ENCODE measurements around the gene F12. TPM values are rescaled to one million over a fixed set of nuclear protein-coding genes. Genes with fewer than 3 reads are reported as not detected.

F12 gene
- total RNA-seq, 1 experiment from 2014 or later = not detected

- CTCF ChIA-PET = no interaction called here
- DNase-seq (ENCODE audit: low spot score) = no peak
Measured at GRCh38 chr5:177392765-177393164, 16.6 kb downstream of the F12 start.

GRCh38 chr5:177390363-177391300, 18.7 kb downstream of the F12 start:
- peak; percentile 85 for TF ChIP-seq CTCF (conservative IDR thresholded peaks at IDR 0.05; ENCODE audit: low read depth, low read length)
- TF ChIP-seq EZH2 (IDR thresholded peaks at IDR 0.05; ENCODE audit: borderline replicate concordance, low read depth, low read length, poor library complexity, severe bottlenecking) = no peak
- Histone ChIP-seq H3K4me3 (ENCODE audit: low read depth, low read length, poor library complexity, severe bottlenecking) (no peak overlapping the region), H3K9me3 (ENCODE audit: low read depth, low read length, poor library complexity, severe bottlenecking) (no peaks in the 10 kb centered on the region), H3K27me3 (replicated peaks; ENCODE audit: insufficient read depth, low read depth, low read length, poor library complexity) (no peaks in the 10 kb centered on the region), H3K27ac (ENCODE audit: low read depth, low read length, poor library complexity, severe bottlenecking) (no peak overlapping the region), H3K4me1 (ENCODE audit: insufficient read depth, low read length, poor library complexity, severe bottlenecking) (peaks cover 4% of the 10 kb centered on the region), H3K36me3 (ENCODE audit: insufficient read depth, low read length, poor library complexity, severe bottlenecking) (no peaks in the 10 kb centered on the region)
- DNase-seq (ENCODE audit: low spot score) = peak; percentile 86
- BruUV-seq (replicated peaks) = no TSS peak
- POLR2A ChIA-PET (ENCODE audit: low non-redundant PET) = no interaction called here
- intact Hi-C loops (cut with micrococcal nuclease; ENCODE audit: unreplicated experiment) = loop anchor here (1.0 kb wide), 2 partner anchors 64 to 111 kb away; no protein-coding TSS in a partner anchor
- CTCF ChIA-PET = interaction anchor here (0.5 to 1.7 kb wide), 12 partner anchors 8 to 110 kb away, joined by 3 to 33 read pairs (median 4); no protein-coding TSS in a partner anchor

More at GRCh38 chr5:177392765-177393164, 16.6 kb downstream of the F12 start:
- no peaks in the 10 kb centered on the region for H3K36me3 ChIP-seq (ENCODE audit: insufficient read depth, low read length, poor library complexity, severe bottlenecking)
- no peak overlapping the region for H3K4me3 ChIP-seq (ENCODE audit: low read depth, low read length, poor library complexity, severe bottlenecking)
- no peak overlapping the region for H3K27ac ChIP-seq (ENCODE audit: low read depth, low read length, poor library complexity, severe bottlenecking)
- no peaks in the 10 kb centered on the region for H3K9me3 ChIP-seq (ENCODE audit: low read depth, low read length, poor library complexity, severe bottlenecking)
- no peaks in the 10 kb centered on the region for H3K27me3 ChIP-seq (replicated peaks; ENCODE audit: insufficient read depth, low read depth, low read length, poor library complexity)
- intact Hi-C loops (cut with micrococcal nuclease; ENCODE audit: unreplicated experiment) = no loop called here
- H3K4me1 ChIP-seq (ENCODE audit: insufficient read depth, low read length, poor library complexity, severe bottlenecking) = peaks cover 4% of the 10 kb centered on the region
- TF ChIP-seq CTCF (conservative IDR thresholded peaks at IDR 0.05; ENCODE audit: low read depth, low read length) (no peak), EZH2 (IDR thresholded peaks at IDR 0.05; ENCODE audit: borderline replicate concordance, low read depth, low read length, poor library complexity, severe bottlenecking) (no peak)
- BruUV-seq (replicated peaks) = no TSS peak
- POLR2A ChIA-PET (ENCODE audit: low non-redundant PET) = no interaction called here

GRCh38 chr5:177389241-177390169, 19.9 kb downstream of the F12 start:
- DNase-seq (ENCODE audit: low spot score) = no peak
- intact Hi-C loops (cut with micrococcal nuclease; ENCODE audit: unreplicated experiment) = loop anchor here (1.0 kb wide), 2 partner anchors 65 to 112 kb away; no protein-coding TSS in a partner anchor
- TF ChIP-seq CTCF (conservative IDR thresholded peaks at IDR 0.05; ENCODE audit: low read depth, low read length) = no peak
- no peak for TF ChIP-seq EZH2 (IDR thresholded peaks at IDR 0.05; ENCODE audit: borderline replicate concordance, low read depth, low read length, poor library complexity, severe bottlenecking)
- Histone ChIP-seq H3K36me3 (ENCODE audit: insufficient read depth, low read length, poor library complexity, severe bottlenecking) (no peaks in the 10 kb centered on the region), H3K27ac (ENCODE audit: low read depth, low read length, poor library complexity, severe bottlenecking) (no peak overlapping the region), H3K4me3 (ENCODE audit: low read depth, low read length, poor library complexity, severe bottlenecking) (no peak overlapping the region), H3K4me1 (ENCODE audit: insufficient read depth, low read length, poor library complexity, severe bottlenecking) (peaks cover 4% of the 10 kb centered on the region), H3K9me3 (ENCODE audit: low read depth, low read length, poor library complexity, severe bottlenecking) (no peaks in the 10 kb centered on the region), H3K27me3 (replicated peaks; ENCODE audit: insufficient read depth, low read depth, low read length, poor library complexity) (no peaks in the 10 kb centered on the region)
- ChIA-PET POLR2A (ENCODE audit: low non-redundant PET) (no interaction called here), CTCF (interaction anchor here (0.5 to 1.7 kb wide), 3 partner anchors 10 to 66 kb away, joined by 4 to 33 read pairs (median 8); no protein-coding TSS in a partner anchor)
- BruUV-seq (replicated peaks) = no TSS peak

Data from A673 (cell line).